Mucosa of descending colon (tissue), 3 donors: ENCODE results near the gene NFATC1. TPM values are rescaled to one million over a fixed set of nuclear protein-coding genes. Genes with fewer than 3 reads are reported as not detected.

Experiments used
- ATAC-seq: fragments of 200-7000 bp; cut with Tn5 transposase; one replicate; pipeline ENCODE4 v1.9.1; 2020; ENCODE audit warnings: mild to moderate bottlenecking, moderate library complexity
- DNase-seq, 3 donors: peaks; one replicate each; pipeline ENCODE4 v3.0.0-alpha.2; 2020
- H3K36me3 ChIP-seq: fragments of 200-600 bp; one replicate; pipeline ENCODE4 v1.8.0; 2021; ENCODE audit warnings: low read depth, mild to moderate bottlenecking
- H3K4me1 ChIP-seq: fragments of 200-600 bp; one replicate; pipeline ENCODE4 v1.8.0; 2021; ENCODE audit warnings: low read depth, mild to moderate bottlenecking
- H3K4me3 ChIP-seq: fragments of 200-600 bp; one replicate; pipeline ENCODE4 v1.8.0; 2021; ENCODE audit warnings: mild to moderate bottlenecking
- H3K9me3 ChIP-seq: fragments of 200-600 bp; one replicate; pipeline ENCODE4 v1.8.0; 2021; ENCODE audit warnings: mild to moderate bottlenecking
- CTCF ChIP-seq: fragments of 200-600 bp; IDR thresholded peaks from one replicate; pipeline ENCODE4 v1.8.0; 2022; ENCODE audit warnings: antibody characterized with exemption, mild to moderate bottlenecking
- intact Hi-C, 2 donors: fragments of 100-400 bp; cut with DNase I in 1 of 2; cut with micrococcal nuclease in 1 of 2; formaldehyde crosslinking; loops; one replicate each; pipeline versions ENCODE4 v1.11.0 to v1.11.1; 2022; cut with DNase I, micrococcal nuclease
- total RNA-seq, 3 donors: library from RNA; stranded (reverse); fragmentation: NEBNext Ultra II Directional in 2 of 3; extraction: Animal tissue kit (Norgen Biotek cat#: 25700) in 2 of 3; gene quantifications; one replicate each; pipeline versions ENCODE4 v1.2.1 to v1.2.4, GENCODE V29; 2021 to 2023
- donor health status: DM: no; HTN: no; CAD: no; lungs with moderate emphysema.
- donor health status: DM: no; HTN: no; CAD: no.
- donor health status: DM: no; HTN: yes; CAD: no.

Gene NFATC1
- total RNA-seq, 3 donors from 2014 or later, result 2.9 to 12.9 (median 4.6) TPM

GRCh38 chr18:79424008-79424565 is 28.4 kb downstream of the NFATC1 start:
- ATAC-seq (peak; percentile 33), DNase-seq (no peak)
- Histone ChIP-seq H3K4me3 (no peak overlapping the region), H3K4me1 (no peaks in the 10 kb centered on the region), H3K9me3 (no peaks in the 10 kb centered on the region), H3K36me3 (no peaks in the 10 kb centered on the region)
- intact Hi-C loops, result no loop called here
- TF ChIP-seq CTCF, result no peak

GRCh38 chr18:79424880-79425568 is 29.3 kb downstream of the NFATC1 start:
- no peak for TF ChIP-seq CTCF
- Histone ChIP-seq H3K36me3 (no peaks in the 10 kb centered on the region), H3K4me1 (no peaks in the 10 kb centered on the region), H3K9me3 (no peaks in the 10 kb centered on the region), H3K4me3 (no peak overlapping the region)
- no peak for ATAC-seq
- intact Hi-C loops, result no loop called here
- no peak for DNase-seq

GRCh38 chr18:79425569-79425886 is 29.8 kb downstream of the NFATC1 start:
- no peaks in the 10 kb centered on the region for H3K9me3 ChIP-seq
- H3K4me3 ChIP-seq, result no peak overlapping the region
- no peaks in the 10 kb centered on the region for H3K4me1 ChIP-seq
- H3K36me3 ChIP-seq, result no peaks in the 10 kb centered on the region
- DNase-seq (no peak), ATAC-seq (no peak)
- intact Hi-C loops, result no loop called here
- TF ChIP-seq CTCF, result no peak

- DNase-seq, result no peak
- intact Hi-C loops, result no loop called here
- ATAC-seq, result no peak
- Histone ChIP-seq H3K4me3 (no peak overlapping the region), H3K9me3 (no peaks in the 10 kb centered on the region), H3K36me3 (no peaks in the 10 kb centered on the region), H3K4me1 (no peaks in the 10 kb centered on the region)
- no peak for TF ChIP-seq CTCF
Measured at GRCh38 chr18:79426376-79427300, 30.9 kb downstream of the NFATC1 start.

GRCh38 chr18:79427368-79428225 is 31.9 kb downstream of the NFATC1 start:
- no peaks in the 10 kb centered on the region for H3K9me3 ChIP-seq
- no peak for TF ChIP-seq CTCF
- H3K36me3 ChIP-seq, result no peaks in the 10 kb centered on the region
- H3K4me1 ChIP-seq, result no peaks in the 10 kb centered on the region
- ATAC-seq (no peak), DNase-seq (no peak)
- no peak overlapping the region for H3K4me3 ChIP-seq
- intact Hi-C loops, result no loop called here
